Measurements from ENCODE around the gene SUGCT.

The SUGCT gene

DNA sequence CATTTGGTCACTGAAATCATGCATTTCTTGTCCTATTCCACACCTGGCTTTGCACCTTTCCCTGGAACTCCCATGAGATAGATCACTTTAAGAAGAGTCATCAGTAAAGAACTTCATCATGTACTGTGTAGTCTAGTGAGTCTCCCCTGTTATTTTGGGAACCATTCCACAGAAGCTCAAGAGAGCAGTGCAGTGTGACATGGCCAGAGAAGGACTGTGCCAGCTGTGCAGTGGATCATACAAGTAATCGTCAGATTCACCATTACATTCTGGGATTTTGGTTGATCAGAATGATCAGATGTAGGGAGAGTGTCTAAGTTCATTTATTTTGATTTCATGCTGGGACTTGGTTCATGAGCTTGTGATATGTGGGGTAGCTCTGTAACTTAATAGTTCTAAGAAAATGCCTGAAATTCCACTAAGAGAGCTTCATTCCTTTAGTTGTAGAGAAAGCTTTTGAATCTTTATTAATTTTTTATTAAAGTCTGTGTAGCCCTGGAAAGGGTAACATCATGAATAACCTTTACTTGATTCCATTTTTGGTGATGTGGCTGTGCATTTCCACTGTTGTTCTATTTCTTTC, 166.8 kb downstream of the SUGCT start:
- no peaks in the 10 kb centered on the region for H3K36me3 ChIP-seq (ENCODE audit: control insufficient read depth in 2 of 2, insufficient read depth in 1 of 2, low read length in 2 of 2)
- H3K27ac ChIP-seq (ENCODE audit: extremely low read depth, low read depth, low read length) = no peak overlapping the region
- CTCF ChIA-PET = interaction anchor here (0.7 kb wide), 1 partner anchor 1430 kb away, joined by 3 read pairs; no protein-coding TSS in a partner anchor
- H3K4me3 ChIP-seq (ENCODE audit: low read depth, low read length) = no peak overlapping the region
- TF ChIP-seq ZNF274 (IDR thresholded peaks at IDR 0.05; ENCODE audit: low read length) (no peak), ZNF274 (tag by site-specific recombination; IDR thresholded peaks at IDR 0.05; ENCODE audit: borderline replicate concordance) (no peak)
- H3K4me1 ChIP-seq (ENCODE audit: control insufficient read depth, insufficient read depth, low read length) = peaks cover 5% of the 10 kb centered on the region; the same call in 1 of the 2 replicates
- POLR2A ChIA-PET = no interaction called here
- H3K9me3 ChIP-seq (ENCODE audit: control insufficient read depth, insufficient read depth, low read depth, low read length) = no peaks in the 10 kb centered on the region

DNA sequence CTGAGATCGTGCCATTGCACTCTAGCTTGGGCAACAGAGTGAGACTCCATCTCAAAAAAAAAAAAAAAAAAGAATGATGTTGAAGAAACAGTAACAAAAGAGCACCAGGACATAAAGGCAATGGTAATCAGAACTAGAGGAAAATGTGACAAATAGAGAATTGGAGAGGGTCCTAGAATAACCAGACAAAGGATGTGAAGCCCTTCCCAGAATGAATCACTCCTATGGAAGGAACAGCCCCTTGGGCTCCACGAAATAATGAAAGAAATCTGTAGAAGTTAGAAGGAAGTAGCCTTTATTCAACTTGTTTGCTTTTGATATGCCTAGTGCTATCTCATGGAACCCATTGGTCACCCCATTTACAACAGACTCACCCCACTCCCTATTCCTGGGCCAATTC, 169.2 kb downstream of the SUGCT start:
- TF ChIP-seq KLF1 (tag by site-specific recombination; IDR thresholded peaks at IDR 0.05) = no peak
- no peak for TF ChIP-seq ZNF169 (tag by site-specific recombination; IDR thresholded peaks at IDR 0.05)
- TF ChIP-seq, protein P1, sequence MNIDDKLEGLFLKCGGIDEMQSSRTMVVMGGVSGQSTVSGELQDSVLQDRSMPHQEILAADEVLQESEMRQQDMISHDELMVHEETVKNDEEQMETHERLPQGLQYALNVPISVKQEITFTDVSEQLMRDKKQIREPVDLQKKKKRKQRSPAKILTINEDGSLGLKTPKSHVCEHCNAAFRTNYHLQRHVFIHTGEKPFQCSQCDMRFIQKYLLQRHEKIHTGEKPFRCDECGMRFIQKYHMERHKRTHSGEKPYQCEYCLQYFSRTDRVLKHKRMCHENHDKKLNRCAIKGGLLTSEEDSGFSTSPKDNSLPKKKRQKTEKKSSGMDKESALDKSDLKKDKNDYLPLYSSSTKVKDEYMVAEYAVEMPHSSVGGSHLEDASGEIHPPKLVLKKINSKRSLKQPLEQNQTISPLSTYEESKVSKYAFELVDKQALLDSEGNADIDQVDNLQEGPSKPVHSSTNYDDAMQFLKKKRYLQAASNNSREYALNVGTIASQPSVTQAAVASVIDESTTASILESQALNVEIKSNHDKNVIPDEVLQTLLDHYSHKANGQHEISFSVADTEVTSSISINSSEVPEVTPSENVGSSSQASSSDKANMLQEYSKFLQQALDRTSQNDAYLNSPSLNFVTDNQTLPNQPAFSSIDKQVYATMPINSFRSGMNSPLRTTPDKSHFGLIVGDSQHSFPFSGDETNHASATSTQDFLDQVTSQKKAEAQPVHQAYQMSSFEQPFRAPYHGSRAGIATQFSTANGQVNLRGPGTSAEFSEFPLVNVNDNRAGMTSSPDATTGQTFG (tag by site-specific recombination; IDR thresholded peaks at IDR 0.05; ENCODE audit: borderline replicate concordance) = no peak
- no peak for TF ChIP-seq ZNF214 (tag by site-specific recombination; IDR thresholded peaks at IDR 0.05; ENCODE audit: borderline replicate concordance)
- no peak for TF ChIP-seq ZNF654 (tag by site-specific recombination; IDR thresholded peaks at IDR 0.05; ENCODE audit: low read depth)
- TF ChIP-seq ZNF785 (tag by site-specific recombination; IDR thresholded peaks at IDR 0.05) = no peak
- TF ChIP-seq, protein P2, sequence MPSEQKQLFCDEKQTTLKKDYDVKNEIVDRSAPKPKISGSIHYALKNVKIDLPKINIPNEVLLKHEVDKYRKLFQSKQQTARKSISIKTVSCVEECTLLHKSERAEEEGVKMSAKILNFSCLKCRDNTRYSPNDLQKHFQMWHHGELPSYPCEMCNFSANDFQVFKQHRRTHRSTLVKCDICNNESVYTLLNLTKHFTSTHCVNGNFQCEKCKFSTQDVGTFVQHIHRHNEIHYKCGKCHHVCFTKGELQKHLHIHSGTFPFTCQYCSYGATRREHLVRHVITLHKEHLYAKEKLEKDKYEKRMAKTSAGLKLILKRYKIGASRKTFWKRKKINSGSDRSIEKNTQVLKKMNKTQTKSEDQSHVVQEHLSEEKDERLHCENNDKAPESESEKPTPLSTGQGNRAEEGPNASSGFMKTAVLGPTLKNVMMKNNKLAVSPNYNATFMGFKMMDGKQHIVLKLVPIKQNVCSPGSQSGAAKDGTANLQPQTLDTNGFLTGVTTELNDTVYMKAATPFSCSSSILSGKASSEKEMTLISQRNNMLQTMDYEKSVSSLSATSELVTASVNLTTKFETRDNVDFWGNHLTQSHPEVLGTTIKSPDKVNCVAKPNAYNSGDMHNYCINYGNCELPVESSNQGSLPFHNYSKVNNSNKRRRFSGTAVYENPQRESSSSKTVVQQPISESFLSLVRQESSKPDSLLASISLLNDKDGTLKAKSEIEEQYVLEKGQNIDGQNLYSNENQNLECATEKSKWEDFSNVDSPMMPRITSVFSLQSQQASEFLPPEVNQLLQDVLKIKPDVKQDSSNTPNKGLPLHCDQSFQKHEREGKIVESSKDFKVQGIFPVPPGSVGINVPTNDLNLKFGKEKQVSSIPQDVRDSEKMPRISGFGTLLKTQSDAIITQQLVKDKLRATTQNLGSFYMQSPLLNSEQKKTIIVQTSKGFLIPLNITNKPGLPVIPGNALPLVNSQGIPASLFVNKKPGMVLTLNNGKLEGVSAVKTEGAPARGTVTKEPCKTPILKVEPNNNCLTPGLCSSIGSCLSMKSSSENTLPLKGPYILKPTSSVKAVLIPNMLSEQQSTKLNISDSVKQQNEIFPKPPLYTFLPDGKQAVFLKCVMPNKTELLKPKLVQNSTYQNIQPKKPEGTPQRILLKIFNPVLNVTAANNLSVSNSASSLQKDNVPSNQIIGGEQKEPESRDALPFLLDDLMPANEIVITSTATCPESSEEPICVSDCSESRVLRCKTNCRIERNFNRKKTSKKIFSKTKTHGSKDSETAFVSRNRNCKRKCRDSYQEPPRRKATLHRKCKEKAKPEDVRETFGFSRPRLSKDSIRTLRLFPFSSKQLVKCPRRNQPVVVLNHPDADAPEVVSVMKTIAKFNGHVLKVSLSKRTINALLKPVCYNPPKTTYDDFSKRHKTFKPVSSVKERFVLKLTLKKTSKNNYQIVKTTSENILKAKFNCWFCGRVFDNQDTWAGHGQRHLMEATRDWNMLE (tag by site-specific recombination; conservative IDR thresholded peaks at IDR 0.05; ENCODE audit: low read depth) = no peak
- TF ChIP-seq KLF7 (tag by site-specific recombination; IDR thresholded peaks at IDR 0.05; ENCODE audit: borderline replicate concordance) = no peak
- TF ChIP-seq, protein P3, sequence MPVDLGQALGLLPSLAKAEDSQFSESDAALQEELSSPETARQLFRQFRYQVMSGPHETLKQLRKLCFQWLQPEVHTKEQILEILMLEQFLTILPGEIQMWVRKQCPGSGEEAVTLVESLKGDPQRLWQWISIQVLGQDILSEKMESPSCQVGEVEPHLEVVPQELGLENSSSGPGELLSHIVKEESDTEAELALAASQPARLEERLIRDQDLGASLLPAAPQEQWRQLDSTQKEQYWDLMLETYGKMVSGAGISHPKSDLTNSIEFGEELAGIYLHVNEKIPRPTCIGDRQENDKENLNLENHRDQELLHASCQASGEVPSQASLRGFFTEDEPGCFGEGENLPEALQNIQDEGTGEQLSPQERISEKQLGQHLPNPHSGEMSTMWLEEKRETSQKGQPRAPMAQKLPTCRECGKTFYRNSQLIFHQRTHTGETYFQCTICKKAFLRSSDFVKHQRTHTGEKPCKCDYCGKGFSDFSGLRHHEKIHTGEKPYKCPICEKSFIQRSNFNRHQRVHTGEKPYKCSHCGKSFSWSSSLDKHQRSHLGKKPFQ (tag by site-specific recombination; IDR thresholded peaks at IDR 0.05) = no peak
- TF ChIP-seq, protein P4, sequence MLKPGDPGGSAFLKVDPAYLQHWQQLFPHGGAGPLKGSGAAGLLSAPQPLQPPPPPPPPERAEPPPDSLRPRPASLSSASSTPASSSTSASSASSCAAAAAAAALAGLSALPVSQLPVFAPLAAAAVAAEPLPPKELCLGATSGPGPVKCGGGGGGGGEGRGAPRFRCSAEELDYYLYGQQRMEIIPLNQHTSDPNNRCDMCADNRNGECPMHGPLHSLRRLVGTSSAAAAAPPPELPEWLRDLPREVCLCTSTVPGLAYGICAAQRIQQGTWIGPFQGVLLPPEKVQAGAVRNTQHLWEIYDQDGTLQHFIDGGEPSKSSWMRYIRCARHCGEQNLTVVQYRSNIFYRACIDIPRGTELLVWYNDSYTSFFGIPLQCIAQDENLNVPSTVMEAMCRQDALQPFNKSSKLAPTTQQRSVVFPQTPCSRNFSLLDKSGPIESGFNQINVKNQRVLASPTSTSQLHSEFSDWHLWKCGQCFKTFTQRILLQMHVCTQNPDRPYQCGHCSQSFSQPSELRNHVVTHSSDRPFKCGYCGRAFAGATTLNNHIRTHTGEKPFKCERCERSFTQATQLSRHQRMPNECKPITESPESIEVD (tag by site-specific recombination; IDR thresholded peaks at IDR 0.05) = no peak
- no peak for TF ChIP-seq ZNF423 (tag by site-specific recombination; IDR thresholded peaks at IDR 0.05)
- TF ChIP-seq ZIC2 (tag by site-specific recombination; IDR thresholded peaks at IDR 0.05) = no peak
- no peak for TF ChIP-seq ZNF311 (tag by site-specific recombination; IDR thresholded peaks at IDR 0.05; ENCODE audit: borderline replicate concordance)
- TF ChIP-seq, protein P5, sequence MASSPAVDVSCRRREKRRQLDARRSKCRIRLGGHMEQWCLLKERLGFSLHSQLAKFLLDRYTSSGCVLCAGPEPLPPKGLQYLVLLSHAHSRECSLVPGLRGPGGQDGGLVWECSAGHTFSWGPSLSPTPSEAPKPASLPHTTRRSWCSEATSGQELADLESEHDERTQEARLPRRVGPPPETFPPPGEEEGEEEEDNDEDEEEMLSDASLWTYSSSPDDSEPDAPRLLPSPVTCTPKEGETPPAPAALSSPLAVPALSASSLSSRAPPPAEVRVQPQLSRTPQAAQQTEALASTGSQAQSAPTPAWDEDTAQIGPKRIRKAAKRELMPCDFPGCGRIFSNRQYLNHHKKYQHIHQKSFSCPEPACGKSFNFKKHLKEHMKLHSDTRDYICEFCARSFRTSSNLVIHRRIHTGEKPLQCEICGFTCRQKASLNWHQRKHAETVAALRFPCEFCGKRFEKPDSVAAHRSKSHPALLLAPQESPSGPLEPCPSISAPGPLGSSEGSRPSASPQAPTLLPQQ (tag by site-specific recombination; IDR thresholded peaks at IDR 0.05) = no peak
- TF ChIP-seq ZNF555 (tag by site-specific recombination; conservative IDR thresholded peaks at IDR 0.05) = no peak
- Histone ChIP-seq H3K4me1 (ENCODE audit: control insufficient read depth, insufficient read depth, low read length) (peaks cover 5% of the 10 kb centered on the region; the same call in 1 of the 2 replicates), H3K4me3 (ENCODE audit: low read depth, low read length) (no peak overlapping the region), H3K36me3 (ENCODE audit: control insufficient read depth in 2 of 2, insufficient read depth in 1 of 2, low read length in 2 of 2) (no peaks in the 10 kb centered on the region), H3K27ac (ENCODE audit: extremely low read depth, low read depth, low read length) (no peak overlapping the region), H3K9me3 (ENCODE audit: control insufficient read depth, insufficient read depth, low read depth, low read length) (no peaks in the 10 kb centered on the region)
- CTCF ChIA-PET = no interaction called here
- POLR2A ChIA-PET = no interaction called here

Data from HEK293 (cell line).